ENCODE results near the gene OR1S1.
"Not testable (repeated sequence)": the region's sequence is repeated elsewhere in the genome, so short reads cannot be mapped to it uniquely, and the experiment has no call there.

The OR1S1 gene

DNA sequence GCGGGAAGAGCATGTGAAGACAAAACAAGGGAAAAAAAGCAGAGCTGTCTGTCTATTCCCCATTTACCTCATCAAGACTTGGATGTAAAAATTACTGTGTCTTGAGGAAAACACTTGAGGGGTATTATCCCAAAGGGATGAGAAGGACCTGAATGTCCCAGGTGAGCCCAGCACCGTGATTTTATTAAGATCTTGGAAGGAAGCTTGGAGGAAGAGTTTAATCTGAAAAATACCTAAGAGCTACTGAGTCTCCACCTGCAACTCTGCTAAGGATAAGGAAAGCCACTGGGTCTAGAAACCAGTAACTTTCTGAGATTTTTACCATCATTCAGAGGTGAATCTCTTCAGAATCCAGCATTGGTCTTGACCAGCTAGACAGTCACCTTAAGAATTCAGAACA, at the start of gene OR1S1:
Gene OR1S1, plus strand, starts transcription at position 301 of the 400 bp plus-strand sequence.
- not testable (repeated sequence) for DNase-seq

DNA sequence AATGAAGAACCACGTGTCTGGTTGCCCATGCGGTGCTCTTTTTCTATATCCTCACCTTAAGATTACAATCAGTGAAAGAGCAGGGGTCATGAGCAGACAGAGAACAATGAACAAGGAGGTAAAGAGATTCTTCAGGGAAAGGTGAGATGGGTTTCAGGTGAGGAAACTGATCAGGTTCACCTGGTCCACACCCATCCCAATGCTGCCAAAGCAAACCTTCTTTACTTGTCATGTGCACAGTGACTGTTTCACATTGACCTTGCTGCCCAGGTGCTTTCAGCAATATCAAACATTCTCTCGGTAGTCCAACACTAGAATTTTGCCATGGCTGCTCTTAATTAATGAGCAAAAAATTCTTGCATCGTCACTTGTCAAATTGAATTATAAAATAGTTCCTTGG, 48.1 kb upstream of the OR1S1 start:
- no peak for DNase-seq

DNA sequence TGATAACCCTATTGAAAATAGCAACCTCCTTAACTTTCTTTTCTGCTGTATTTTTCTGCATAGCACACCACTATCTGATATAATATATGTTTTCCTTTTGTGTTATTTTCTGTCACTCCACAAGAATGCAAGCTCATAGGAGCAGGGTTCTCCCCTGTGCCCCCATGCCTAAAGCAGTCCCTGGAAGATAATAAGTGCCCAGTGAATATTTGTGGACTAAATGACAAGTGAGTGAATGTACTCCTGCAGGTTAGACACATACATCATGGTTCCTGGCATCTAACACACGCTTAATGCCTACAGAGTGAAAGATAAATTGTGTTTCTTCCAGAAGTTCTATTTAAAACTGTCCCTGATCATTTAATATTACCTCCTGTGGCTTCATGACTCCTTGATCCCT, 47.5 kb upstream of the OR1S1 start:
- DNase-seq: no peak

DNA sequence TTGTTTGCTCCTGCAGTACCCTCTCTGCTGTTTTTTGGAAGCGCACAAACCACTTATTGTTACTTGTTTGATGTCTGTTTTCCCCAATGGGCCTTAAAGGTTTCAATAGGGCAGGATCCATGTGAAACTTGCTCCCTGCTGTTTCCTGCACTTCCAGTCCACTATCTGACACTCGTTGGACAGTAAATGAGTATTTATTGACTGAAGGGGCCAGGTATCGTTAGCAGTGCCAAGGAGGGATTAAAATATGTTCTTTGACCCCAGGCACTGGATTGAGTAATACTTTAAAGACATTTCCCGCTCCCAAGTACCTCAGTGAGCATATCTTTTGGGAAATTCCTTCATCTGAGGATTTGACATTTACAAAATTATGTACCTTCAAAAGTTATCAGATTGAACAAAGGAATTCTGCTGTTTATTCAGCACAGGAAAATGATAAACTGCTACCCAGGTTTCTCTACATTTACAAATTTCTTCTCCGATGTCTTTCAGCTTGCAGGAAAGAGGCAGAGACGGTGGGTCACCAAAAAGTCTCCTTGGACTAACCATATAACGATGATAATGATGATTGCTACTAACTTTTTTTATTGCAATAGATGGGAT, 46.9 kb upstream of the OR1S1 start:
- no peak for DNase-seq

DNA sequence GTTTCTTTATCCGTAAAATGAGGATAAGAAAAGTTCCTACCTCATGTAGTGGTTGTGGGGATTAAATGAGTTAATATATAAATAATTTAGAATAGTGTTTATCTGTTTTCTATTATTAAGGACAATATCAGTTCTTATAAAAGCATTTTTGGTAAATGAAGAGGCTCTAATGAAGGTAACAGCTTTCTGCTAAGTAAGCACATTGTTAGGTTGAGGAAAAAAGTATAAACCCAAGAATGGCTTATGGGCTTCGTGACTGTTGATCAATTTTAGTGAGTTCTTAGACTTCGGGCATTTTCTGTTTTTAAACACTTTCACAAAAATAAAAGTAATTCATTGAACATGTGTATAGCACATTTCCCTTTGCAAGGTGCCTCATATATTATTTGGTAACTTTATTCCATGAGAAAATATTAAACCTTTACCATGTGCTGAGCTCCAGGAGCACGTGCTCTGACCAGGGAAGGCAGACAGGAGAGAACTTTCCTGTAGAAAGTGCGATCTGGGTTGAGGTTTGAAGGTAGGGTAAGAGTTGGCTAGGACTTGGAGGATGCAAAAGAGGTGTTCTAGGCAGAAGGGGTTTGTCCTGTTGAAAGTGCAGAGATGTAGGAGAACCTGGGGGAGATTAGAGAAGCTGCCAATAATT, 35.0 kb upstream of the OR1S1 start:
- no peak for DNase-seq

DNA sequence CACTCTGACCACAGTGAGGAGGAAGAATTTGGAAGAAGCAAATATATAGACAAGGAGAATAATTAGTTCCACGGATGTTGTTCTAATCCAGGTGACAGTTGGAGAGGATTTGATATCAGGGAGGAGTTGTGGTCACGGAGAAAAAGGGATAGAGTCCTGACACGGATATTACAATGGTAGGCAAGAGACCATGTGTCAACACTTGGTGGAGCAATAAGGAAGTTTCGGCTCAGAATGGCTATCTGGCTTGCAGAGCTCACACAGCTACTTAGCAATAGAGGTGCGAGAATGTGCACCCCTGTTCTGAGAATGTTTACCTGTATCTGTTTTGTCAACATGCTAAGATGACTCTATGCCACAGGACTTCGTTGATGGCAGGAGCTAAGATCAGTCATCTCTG, 34.1 kb upstream of the OR1S1 start:
- DNase-seq: no peak

DNA sequence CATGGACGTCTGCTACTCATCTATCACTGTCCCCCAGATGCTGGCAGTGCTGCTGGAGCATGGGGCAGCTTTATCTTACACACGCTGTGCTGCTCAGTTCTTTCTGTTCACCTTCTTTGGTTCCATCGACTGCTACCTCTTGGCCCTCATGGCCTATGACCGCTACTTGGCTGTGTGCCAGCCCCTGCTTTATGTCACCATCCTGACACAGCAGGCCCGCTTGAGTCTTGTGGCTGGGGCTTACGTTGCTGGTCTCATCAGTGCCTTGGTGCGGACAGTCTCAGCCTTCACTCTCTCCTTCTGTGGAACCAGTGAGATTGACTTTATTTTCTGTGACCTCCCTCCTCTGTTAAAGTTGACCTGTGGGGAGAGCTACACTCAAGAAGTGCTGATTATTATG, 32.9 kb upstream of the OR1S1 start:
- DNase-seq: no peak

DNA sequence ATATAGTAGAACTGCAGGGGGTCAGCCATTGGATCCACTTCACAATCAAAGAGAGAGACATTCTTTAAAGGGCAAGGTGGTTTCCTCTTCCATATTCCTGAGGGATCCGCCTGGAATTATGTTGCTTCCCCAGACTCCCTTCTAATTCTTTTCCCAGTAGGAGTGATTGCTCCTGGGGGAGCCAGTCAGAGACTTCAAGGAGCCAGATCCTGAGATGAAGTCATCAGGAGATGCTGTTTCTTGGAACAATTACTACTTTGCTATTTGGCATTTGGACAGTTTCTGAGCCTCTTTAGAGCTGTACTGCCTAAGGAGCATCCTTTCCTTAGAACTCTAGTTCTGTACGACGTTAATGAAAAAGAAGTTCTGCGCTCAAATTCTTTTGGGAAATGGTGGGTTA, 25.6 kb upstream of the OR1S1 start:
- DNase-seq: no peak

DNA sequence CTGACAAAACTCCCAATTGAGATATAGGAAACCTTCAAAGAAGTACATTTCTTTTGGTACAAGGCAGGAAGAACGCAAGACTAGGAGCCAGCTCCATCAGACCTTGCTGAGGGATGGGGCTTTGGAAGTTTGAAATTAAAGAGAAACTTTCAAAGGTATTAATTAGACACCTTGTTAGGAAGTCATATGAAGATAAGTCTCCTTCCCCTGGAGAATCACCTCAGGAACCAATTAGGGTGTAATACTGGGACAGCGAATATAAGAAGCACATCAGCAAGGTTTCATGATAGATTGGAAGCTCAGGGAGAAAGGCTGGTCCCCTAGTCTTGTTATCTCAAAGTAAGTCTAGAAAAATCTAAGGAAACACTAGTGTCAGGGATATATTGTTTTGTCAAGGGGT, 23.8 kb upstream of the OR1S1 start, which contains the start of gene OR9Q2:
Gene OR9Q2, plus strand, starts transcription at position 301 of the 400 bp plus-strand sequence. CDS start 1,421 bp downstream, outside the sequence.
- no peak for DNase-seq

DNA sequence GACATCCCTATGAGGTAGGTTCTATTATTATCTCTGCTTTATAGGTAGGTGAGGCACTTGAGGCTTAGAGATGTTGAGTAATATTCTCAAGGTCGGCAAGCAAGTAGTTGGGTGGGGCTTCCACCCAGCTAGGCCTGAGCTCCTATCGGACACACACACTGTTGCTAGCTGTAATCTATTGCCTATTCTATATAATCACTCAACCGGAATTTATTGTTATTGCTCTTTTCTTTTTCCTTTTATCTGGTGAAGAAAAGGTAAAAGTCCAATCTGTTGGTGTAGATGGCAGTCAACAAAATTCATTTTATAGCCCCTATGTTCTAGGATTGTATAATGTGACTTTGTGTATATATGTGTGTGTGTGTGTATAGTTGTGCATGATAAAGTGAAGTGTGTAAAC, 20.3 kb upstream of the OR1S1 start:
- DNase-seq: no peak

DNA sequence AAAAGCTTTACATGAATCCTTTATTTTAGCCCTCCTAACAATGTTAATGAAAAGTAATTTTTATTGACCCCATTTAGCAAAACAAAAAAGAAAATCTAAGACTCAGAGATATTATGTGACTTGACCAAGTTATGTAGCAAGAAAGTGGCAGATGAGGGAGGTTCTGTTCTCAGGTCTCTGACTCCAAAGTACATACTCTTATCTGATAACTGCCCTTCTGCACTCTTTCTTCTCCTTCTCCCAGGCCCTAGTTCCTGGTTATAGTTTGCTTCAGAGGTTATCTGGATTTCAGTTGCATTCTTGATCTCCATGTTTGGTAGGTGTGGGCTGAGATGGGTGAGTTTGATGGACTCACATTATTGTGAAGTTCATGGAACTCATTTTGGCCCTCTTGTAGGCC, 19.1 kb upstream of the OR1S1 start:
- DNase-seq: no peak

DNA sequence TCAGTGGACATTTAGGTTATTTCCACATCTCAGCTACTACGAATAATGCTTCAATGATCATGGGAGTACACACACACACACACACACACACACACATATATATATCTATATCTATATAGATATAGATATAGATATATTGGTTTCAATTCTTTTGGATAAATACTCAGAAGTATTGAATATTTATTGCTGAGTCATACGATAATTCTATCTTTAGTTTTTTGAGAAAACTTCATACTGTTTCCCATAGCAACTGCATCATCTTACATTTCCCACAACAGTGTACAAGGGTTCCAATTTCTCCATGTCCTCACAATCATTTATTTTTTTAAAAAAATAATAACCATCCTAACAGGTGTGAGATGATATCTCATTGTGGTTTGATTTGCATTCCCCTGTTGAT, 16.6 kb upstream of the OR1S1 start:
- DNase-seq: no peak

DNA sequence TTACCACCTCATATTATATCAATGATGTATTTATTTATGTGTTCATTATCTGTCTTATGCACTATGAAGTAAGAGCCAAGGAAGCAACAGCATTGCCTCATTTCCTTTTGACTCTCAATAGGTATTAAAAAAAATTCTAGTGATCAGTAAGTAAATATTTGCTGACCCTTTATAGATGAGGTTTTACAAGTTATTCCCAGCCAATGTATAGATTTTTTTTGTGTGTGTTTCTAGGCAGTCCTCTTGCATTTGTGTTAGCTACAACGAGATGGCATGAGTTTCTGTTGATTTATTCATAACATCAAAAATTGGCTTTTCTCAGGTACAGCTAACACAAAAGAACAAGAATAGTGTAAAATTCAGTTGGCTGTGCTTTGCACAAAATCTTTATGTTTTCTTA, 13.2 kb upstream of the OR1S1 start:
- DNase-seq: no peak

DNA sequence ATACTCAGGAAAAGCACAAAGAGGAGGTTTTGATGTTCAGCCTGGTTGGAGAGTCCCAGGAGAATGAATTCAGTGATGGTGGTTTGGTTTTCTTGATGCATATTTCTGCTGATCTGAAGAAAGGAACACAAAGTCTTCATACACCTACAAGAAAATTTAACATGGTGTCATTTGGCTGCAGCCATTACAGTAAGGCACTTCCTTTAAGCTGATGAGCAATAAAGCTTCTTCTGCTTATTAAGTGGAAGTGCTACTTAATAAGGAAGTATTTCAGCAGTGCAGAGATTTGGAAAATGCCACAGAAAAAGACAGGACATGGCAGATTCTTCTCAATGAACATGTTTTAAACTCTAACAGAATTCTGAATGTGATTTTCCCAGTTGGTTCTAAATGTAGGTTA, 8.5 kb upstream of the OR1S1 start, which contains the start of gene OR1S2:
Gene OR1S2, minus strand, starts transcription at position 101 of the 400 bp plus-strand sequence. Its CDS starts 0 bp downstream, at position 101.
- no peak for DNase-seq

DNA sequence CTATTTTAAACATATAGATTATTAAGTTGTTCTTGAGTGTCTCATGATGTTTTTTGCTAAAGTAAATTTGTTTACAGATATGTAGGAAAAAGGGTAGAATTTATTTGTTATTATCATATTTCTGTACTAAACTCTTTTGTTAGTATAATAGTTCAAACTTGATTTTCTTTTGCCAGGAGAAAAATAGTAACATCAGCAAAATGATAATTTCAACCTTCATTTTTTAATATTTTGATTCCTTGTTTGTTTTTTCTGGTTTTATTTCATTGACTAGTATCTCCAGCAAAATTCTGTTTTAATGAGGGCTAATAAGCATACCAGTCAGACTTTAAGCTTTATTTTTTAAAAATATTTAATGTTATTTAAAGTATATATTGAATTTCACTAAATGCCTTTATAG, 4.0 kb downstream of the OR1S1 start:
- no peak for DNase-seq

DNA sequence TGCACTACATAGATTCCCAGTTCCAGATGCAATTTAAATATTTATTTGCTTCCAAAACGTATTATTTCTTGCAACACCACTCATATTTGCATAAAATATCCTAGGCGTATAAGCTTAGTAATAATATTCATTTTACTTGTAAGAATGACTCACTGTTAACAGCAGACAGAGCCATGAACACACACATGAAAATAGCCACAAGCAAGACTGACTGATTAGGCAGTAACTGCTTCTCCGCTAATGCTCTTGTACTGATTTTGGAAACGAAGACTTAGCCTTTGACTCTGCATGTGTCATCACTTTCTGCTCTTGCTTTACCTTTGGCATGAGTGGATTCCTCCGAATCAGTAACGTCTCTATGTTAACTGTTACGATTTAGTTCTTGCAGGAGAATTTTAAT, 10.2 kb downstream of the OR1S1 start:
- DNase-seq: no peak

DNA sequence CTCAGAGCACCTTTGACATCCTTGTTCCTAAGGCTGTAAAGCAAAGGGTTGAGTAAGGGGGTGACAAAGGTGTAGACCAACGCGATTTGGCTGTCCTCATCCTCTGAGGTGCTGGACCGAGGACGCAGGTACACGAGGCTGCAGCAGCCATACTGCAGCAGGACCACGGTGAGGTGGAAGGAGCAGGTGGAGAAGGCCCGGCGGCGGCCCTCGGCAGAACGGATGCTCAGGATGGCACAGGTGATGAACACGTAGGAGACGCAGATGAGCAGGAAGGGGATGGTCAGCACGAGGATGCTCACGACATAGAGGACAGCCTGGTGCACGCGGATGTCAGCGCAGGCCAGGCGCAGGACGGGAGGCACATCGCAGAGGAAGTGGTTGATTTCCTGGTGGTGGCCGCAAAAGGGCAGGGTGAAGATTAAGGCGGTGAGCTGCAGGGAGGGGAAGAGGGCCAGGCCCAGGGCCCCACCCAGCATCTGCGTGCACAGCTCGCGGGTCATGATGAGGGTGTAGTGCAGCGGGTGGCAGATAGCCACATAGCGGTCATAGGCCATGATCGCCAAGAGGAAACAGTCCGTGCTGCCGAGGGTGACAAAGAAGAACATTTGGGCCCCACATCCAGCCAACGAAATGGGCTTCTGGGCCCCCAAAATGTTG, 15.6 kb downstream of the OR1S1 start:
- DNase-seq: no peak

DNA sequence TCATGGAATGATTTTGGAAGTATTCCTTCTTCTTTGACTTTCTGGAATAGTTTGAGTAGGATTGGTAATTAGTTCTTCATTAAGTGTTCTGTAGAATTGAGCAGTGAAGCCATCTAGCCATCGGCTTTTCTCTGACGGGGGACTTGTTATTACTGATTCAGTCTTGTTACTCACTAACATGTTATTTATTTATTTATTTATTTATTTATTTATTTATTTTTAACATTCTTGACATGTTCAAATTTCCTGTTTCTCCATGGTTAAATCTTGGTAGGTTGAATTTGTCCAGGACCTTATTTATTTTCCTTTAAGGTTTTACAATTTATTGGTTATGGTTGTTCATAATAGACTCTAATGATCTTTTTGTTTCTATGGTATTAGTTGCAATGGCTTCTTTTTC, 31.4 kb downstream of the OR1S1 start:
- DNase-seq: no peak

DNA sequence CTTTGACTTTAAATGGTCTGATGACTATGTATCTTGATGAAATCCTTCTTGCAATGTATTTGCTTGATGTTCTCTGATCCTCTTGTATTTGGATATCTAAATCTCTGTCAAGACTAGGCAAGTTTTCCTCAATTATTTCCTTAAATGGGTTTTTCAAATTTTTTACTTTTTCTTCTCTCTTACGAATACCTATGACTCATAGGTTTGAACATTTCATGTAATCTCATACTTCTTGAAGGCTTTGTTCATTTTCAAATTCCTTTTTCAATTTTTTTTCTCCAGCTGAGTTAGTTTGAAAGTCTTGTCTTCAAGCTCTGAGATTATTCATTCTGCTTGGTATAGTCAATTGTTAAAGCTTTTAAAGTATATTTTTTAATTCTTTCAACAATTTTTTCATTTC, 42.4 kb downstream of the OR1S1 start:
- DNase-seq: no peak

DNA sequence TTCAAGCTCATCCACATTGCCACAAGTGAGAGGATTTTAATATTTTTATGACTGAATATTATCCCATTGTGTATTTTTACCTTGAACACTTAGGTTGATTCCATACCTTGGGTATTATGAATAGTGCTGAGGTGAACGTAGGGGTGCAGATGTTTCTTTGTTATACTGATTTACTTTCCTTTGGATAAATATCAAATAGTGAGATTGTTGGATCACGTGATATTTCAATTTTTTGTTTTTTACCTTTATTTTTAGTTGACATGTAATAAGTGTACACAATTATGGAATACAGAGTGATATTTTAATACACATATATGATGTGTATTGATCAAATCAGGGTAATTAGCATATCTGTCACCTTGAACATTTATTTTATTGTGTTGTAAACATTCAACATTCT, 47.5 kb downstream of the OR1S1 start:
- no peak for DNase-seq
